ENCODE data around the gene C20orf141. TPM values are rescaled to one million over a fixed set of nuclear protein-coding genes. Genes with fewer than 3 reads are reported as not detected.

C20orf141 gene
- total RNA-seq, 2 experiments from 2014 or later = not detected

DNA sequence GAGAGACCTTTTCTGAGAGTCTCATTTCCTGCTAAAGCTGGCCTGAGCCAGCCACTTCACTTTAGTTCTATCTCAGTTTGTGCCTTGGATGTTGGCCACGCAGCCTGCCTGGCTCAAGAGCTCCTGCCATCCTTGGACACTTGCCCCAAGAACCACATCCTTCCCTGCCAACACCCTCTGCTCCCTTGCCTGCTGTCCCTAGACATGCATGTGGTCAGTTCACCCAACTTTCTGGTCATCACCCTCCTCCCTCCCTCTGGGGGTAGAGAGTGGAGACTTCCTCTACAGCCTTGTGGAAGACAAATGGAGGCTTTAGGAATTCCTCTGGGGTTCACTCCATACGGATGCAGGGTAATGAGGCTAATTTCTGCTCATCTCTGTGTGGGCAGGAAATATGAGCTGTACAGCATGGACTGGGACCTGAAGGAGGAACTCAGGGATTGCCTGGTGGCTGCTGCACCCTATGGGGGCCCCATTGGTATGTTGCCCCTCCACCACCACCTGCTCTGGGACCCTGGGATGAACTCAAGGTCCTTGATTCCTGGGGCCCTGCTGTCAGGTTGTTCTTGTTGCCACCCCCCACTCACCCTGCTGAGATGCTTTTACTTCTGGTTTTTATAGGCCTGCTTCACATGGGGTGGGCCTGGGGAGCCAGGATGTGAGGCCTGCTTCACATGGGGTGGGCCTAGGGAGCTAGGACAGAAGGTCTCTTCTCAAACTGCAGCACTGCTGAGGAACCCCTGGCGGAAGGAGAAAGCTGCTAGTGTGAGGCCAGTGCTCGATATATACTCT, 44.7 kb downstream of the C20orf141 start:
- Mint-ChIP-seq H3K27me3 (no peaks in the 10 kb centered on the region), H3K4me1 (peaks cover 5% of the 10 kb centered on the region), H3K9me3 (no peaks in the 10 kb centered on the region), H3K4me3 (no peak overlapping the region), H3K27ac (no peak overlapping the region), H3K36me3 (peaks cover 9% of the 10 kb centered on the region)
- DNase-seq (no peak), ATAC-seq (ENCODE audit: low read depth) (no peak)
- POLR2A ChIA-PET = interaction anchor here (0.5 kb wide), 1 partner anchor 49 kb away, joined by 6 read pairs; no protein-coding TSS in a partner anchor

DNA sequence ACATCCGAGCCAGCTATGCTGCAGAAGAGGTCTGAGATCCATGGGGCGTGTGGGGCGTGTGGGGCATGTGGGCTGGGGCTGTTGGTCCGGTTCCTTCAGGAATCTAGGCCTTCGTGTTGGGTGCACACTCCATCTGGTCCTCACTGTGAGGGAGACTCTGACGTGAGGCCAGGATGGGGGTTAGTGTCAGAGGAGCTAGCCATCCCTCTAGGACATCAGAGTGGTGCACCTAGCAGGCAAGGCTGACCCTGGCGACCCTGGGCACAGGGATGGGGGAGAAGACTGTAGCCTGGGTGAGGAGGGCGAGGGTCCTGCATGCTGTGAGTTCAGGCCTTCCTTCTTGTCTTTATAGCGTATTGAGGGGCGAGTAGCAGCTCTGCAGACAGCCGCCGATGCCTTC, 49.8 kb downstream of the C20orf141 start:
- Mint-ChIP-seq H3K9me3 (no peaks in the 10 kb centered on the region), H3K36me3 (peaks cover 12% of the 10 kb centered on the region), H3K27me3 (no peaks in the 10 kb centered on the region), H3K4me1 (peaks cover 32% of the 10 kb centered on the region), H3K27ac (no peak overlapping the region), H3K4me3 (no peak overlapping the region)
- POLR2A ChIA-PET = interaction anchor here (0.6 to 2.3 kb wide), 4 partner anchors 9 to 33 kb away, joined by 3 to 8 read pairs (median 6); partner anchors contain the start of genes PCED1A, PTPRA and VPS16
- DNase-seq (no peak), ATAC-seq (ENCODE audit: low read depth) (no peak)

DNA sequence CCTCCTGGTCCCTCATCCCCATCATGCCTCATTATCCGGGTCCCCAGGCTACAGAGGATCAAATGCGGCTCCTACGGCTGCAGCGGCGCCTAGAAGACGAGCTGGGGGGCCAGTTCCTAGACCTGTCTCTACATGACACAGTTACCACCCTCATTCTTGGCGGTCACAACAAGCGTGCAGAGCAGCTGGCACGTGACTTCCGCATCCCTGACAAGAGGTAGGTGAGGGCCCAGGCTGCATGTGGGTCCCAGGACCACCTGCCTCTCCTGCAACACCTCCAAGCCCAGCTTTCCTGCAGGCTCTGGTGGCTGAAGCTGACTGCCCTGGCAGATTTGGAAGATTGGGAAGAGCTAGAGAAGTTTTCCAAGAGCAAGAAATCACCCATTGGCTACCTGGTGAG, 50.3 kb downstream of the C20orf141 start:
- no peak for DNase-seq
- POLR2A ChIA-PET = interaction anchor here (1.3 to 2.3 kb wide), 3 partner anchors 8 to 25 kb away, joined by 3 to 8 read pairs (median 7); partner anchors contain the start of genes PCED1A, PTPRA and VPS16
- Mint-ChIP-seq H3K27ac (peak overlapping the region; percentile 74), H3K36me3 (peaks cover 12% of the 10 kb centered on the region), H3K27me3 (no peaks in the 10 kb centered on the region), H3K9me3 (no peaks in the 10 kb centered on the region), H3K4me3 (peak overlapping the region; percentile 51), H3K4me1 (peaks cover 32% of the 10 kb centered on the region)
- ATAC-seq (ENCODE audit: low read depth) = no peak

Other genes starting within 250 kb of the C20orf141 start
- gene NOP56, start 162.4 kb upstream of the C20orf141 start, total RNA-seq = 100 to 1,000 TPM; 322 to 330 TPM
- 10 to 100 TPM; 95.8 to 96.7 TPM for gene IDH3B, start 150.8 kb upstream of the C20orf141 start, total RNA-seq
- 1 to 10 TPM in 1 of 2 experiments, under 1 TPM in 1; 0.99 to 2.4 TPM for gene EBF4, start 122.2 kb upstream of the C20orf141 start, total RNA-seq
- gene CPXM1, start 14.4 kb upstream of the C20orf141 start, total RNA-seq = under 1 TPM; 0.25 to 0.31 TPM
- not detected for gene TMEM239, start 1.4 kb downstream of the C20orf141 start, total RNA-seq
- 10 to 100 TPM; 39.9 to 43.3 TPM for gene PCED1A, start 25.7 kb downstream of the C20orf141 start, total RNA-seq
- 10 to 100 TPM; 54.6 to 56.7 TPM for gene VPS16, start 25.8 kb downstream of the C20orf141 start, total RNA-seq
- 10 to 100 TPM; 68.1 to 68.8 TPM for gene PTPRA, start 58.5 kb downstream of the C20orf141 start, total RNA-seq
- gene GNRH2, start 228.6 kb downstream of the C20orf141 start, total RNA-seq = 1 to 10 TPM in 1 of 2 experiments, under 1 TPM in 1; 0.85 to 1.6 TPM
- gene MRPS26, start 231.1 kb downstream of the C20orf141 start, total RNA-seq = 10 to 100 TPM; 30.4 to 32.6 TPM

Measured in activated naive CD8-positive, alpha-beta T cell treated with anti-CD3 and anti-CD28 coated beads, Interleukin-2, amount 10 ng/mL, durations not matched to agents 7 days and 5 days (primary cell).